ENCODE measurements around the gene TUSC2.

The TUSC2 gene

DNA sequence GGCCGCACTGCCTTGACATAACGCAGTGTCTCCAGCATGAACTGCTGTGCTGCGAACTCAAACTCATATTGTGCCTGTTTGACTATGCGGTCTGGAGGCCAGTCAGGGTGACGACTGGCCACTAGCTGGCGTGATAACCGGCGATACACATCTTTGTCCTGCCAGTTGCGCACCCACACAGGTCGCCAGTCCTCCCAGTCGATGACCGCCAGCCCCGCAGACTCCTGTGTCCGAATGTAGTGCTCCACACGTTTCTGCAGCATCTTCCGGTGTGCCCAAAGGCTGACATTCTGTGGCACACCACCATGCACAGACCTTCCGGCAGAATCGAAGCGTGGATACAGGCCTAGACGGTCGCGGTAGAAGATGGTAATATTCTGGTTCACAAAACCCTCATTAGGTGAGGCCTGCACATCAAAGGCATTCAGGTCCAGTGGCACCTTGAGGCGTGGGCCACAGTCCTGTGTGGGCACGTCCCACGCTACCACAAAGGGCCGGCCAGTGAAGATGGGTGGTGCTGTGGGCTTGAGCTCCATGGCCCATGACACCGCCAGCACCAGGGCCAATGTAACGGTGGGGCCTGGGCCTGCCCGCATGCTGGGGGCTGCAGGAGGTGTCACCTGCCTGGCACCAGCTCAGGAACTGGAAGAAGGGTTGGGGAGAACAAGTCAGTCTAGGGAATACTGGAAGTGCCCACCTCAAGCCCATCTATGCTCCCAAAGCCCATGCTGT is 8.0 kb downstream of the TUSC2 start:
- Histone ChIP-seq H3K27ac (replicated peaks) (peak overlapping the region; percentile 100; the same call in 1 of the 2 replicates), H3K27me3 (ENCODE audit: insufficient read depth, poor library complexity, severe bottlenecking) (no peaks in the 10 kb centered on the region), H3K4me3 (replicated peaks; ENCODE audit: insufficient read depth, low read length) (peak overlapping the region; percentile 68)
- DNase-seq (ENCODE audit: low read depth in 1 of 2, low spot score in 1 of 2): no peak
- TF ChIP-seq, protein P1, sequence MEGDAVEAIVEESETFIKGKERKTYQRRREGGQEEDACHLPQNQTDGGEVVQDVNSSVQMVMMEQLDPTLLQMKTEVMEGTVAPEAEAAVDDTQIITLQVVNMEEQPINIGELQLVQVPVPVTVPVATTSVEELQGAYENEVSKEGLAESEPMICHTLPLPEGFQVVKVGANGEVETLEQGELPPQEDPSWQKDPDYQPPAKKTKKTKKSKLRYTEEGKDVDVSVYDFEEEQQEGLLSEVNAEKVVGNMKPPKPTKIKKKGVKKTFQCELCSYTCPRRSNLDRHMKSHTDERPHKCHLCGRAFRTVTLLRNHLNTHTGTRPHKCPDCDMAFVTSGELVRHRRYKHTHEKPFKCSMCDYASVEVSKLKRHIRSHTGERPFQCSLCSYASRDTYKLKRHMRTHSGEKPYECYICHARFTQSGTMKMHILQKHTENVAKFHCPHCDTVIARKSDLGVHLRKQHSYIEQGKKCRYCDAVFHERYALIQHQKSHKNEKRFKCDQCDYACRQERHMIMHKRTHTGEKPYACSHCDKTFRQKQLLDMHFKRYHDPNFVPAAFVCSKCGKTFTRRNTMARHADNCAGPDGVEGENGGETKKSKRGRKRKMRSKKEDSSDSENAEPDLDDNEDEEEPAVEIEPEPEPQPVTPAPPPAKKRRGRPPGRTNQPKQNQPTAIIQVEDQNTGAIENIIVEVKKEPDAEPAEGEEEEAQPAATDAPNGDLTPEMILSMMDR (IDR thresholded peaks at IDR 0.05; ENCODE audit: insufficient read depth, low read length): no peak
- TF ChIP-seq POLR2AphosphoS5 (IDR thresholded peaks at IDR 0.05; ENCODE audit: low read depth) (no peak), GABPA (IDR thresholded peaks at IDR 0.05; ENCODE audit: low read depth) (no peak), SPI1 (IDR thresholded peaks at IDR 0.05; ENCODE audit: borderline replicate concordance, low read depth) (no peak)
- TF ChIP-seq, protein P2, sequence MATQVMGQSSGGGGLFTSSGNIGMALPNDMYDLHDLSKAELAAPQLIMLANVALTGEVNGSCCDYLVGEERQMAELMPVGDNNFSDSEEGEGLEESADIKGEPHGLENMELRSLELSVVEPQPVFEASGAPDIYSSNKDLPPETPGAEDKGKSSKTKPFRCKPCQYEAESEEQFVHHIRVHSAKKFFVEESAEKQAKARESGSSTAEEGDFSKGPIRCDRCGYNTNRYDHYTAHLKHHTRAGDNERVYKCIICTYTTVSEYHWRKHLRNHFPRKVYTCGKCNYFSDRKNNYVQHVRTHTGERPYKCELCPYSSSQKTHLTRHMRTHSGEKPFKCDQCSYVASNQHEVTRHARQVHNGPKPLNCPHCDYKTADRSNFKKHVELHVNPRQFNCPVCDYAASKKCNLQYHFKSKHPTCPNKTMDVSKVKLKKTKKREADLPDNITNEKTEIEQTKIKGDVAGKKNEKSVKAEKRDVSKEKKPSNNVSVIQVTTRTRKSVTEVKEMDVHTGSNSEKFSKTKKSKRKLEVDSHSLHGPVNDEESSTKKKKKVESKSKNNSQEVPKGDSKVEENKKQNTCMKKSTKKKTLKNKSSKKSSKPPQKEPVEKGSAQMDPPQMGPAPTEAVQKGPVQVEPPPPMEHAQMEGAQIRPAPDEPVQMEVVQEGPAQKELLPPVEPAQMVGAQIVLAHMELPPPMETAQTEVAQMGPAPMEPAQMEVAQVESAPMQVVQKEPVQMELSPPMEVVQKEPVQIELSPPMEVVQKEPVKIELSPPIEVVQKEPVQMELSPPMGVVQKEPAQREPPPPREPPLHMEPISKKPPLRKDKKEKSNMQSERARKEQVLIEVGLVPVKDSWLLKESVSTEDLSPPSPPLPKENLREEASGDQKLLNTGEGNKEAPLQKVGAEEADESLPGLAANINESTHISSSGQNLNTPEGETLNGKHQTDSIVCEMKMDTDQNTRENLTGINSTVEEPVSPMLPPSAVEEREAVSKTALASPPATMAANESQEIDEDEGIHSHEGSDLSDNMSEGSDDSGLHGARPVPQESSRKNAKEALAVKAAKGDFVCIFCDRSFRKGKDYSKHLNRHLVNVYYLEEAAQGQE (IDR thresholded peaks at IDR 0.05; ENCODE audit: insufficient replicate concordance, low read depth): no peak

DNA sequence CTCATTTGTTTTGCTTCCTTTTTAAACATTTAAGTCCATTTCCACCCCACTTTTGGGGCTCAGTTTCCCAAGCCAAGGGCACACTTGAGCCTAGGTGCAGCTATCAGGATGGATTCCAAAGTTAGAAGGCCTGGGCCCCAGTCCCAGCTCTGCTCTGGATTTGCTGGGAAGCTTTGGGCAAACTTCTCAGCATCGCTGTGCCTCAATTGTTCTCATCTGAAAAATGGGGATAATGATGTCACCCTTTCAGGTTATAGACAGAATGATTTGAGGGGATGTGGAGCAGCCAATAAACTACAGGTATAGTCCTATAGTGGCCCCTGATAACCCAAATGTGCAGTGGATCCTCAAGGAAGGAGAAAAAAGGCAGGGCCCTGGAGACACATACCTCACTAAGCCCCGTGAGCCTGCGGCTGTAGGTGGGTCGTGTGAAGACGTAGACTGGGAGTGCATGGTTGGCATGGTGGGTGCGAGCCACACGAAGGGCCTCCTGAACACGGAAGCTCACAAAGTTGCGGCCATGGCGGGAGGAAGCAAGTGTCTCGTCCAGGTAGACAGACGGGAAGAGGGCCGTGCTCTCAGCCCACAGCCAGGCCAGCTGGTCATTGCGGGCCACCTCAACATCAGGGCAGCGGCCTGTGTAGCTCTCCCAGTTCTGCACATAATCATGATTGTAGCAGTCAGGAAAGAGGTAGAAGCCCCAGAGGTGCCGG is 8.7 kb downstream of the TUSC2 start:
- no peak for DNase-seq (ENCODE audit: low read depth in 1 of 2, low spot score in 1 of 2)
- TF ChIP-seq, protein P2 (IDR thresholded peaks at IDR 0.05; ENCODE audit: insufficient replicate concordance, low read depth): no peak
- TF ChIP-seq POLR2AphosphoS5 (IDR thresholded peaks at IDR 0.05; ENCODE audit: low read depth) (no peak), GABPA (IDR thresholded peaks at IDR 0.05; ENCODE audit: low read depth) (no peak), SPI1 (IDR thresholded peaks at IDR 0.05; ENCODE audit: borderline replicate concordance, low read depth) (no peak)
- TF ChIP-seq, protein P1 (IDR thresholded peaks at IDR 0.05; ENCODE audit: insufficient read depth, low read length): no peak
- no peak overlapping the region for H3K27ac ChIP-seq (replicated peaks)
- no peak overlapping the region for H3K4me3 ChIP-seq (replicated peaks; ENCODE audit: insufficient read depth, low read length)
- H3K27me3 ChIP-seq (ENCODE audit: insufficient read depth, poor library complexity, severe bottlenecking): no peaks in the 10 kb centered on the region

DNA sequence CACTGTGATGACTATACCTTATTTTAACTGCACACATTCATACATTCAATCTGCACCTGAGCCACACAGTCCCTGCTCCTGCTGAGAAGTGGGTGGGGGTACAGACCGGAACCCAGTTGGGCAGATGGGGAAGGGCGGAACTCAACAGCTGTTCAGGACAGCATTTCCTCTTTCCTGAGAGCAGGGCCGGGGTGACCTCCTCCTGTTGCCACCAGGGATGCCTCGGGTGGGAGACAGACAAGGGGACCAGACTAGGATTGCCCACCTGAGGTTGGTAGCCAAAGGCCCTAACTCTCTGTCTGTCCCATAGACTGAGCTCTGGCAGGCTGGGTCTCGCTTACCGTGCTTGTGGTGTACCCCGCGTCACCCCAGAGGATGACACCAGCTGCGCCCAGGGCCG is 9.4 kb downstream of the TUSC2 start:
- DNase-seq (ENCODE audit: low read depth in 1 of 2, low spot score in 1 of 2): peak in 1 of 2 experiments; percentile 60
- Histone ChIP-seq H3K4me3 (replicated peaks; ENCODE audit: insufficient read depth, low read length) (no peak overlapping the region), H3K27ac (replicated peaks) (no peak overlapping the region), H3K27me3 (ENCODE audit: insufficient read depth, poor library complexity, severe bottlenecking) (no peaks in the 10 kb centered on the region)
- TF ChIP-seq SPI1 (IDR thresholded peaks at IDR 0.05; ENCODE audit: borderline replicate concordance, low read depth) (peak; percentile 94), POLR2AphosphoS5 (IDR thresholded peaks at IDR 0.05; ENCODE audit: low read depth) (0 out of 2 replicates have a peak, but pooled peaks have one; percentile 32), GABPA (IDR thresholded peaks at IDR 0.05; ENCODE audit: low read depth) (no peak)
- TF ChIP-seq, protein P2 (IDR thresholded peaks at IDR 0.05; ENCODE audit: insufficient replicate concordance, low read depth): no peak
- TF ChIP-seq, protein P1 (IDR thresholded peaks at IDR 0.05; ENCODE audit: insufficient read depth, low read length): no peak

Measured in HL-60 (cell line).